ENCODE data around the gene EPB41L4B. TPM values are rescaled to one million over a fixed set of nuclear protein-coding genes. Genes with fewer than 3 reads are reported as not detected.

The EPB41L4B gene
- total and polyA plus RNA-seq, 2 experiments from 2014 or later, result 11.0 to 32.2 TPM

DNA sequence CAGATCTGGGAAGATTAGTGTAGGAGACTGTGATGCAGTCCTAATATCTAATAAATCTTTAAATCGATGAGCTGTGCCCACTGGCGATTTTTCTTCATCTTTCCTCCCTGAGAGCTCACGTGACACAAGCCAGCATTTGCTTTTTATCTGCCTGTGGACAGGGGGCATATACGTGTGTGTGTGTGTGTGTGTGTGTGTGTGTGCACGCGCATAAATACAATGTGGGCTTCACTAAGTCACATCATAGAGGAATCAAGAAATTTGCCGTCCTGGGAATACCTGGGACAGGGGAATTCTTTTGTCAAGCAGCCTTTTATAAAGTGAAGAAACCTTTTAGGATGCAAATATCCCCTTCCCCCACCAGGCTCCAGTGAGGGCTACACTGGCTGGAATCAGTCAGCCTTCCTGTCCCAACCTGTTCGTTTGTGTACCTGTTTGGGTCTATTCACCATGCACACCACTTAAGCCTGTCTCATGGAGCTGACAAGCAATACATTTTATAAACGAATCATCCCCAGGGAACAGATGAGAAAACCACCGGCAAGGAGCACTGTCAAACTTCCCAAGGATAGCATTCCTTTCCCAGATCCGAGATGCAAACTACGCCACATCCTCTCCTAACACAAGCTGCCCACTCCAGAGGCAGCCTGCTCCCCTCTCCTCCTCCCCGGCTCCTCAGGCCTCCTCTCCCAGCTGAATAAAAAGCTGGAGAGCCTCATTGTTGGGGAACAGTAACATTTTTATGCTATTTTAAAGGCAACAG lies 2.7 kb downstream of the EPB41L4B start (continued):
- TF ChIP-seq, protein P1, sequence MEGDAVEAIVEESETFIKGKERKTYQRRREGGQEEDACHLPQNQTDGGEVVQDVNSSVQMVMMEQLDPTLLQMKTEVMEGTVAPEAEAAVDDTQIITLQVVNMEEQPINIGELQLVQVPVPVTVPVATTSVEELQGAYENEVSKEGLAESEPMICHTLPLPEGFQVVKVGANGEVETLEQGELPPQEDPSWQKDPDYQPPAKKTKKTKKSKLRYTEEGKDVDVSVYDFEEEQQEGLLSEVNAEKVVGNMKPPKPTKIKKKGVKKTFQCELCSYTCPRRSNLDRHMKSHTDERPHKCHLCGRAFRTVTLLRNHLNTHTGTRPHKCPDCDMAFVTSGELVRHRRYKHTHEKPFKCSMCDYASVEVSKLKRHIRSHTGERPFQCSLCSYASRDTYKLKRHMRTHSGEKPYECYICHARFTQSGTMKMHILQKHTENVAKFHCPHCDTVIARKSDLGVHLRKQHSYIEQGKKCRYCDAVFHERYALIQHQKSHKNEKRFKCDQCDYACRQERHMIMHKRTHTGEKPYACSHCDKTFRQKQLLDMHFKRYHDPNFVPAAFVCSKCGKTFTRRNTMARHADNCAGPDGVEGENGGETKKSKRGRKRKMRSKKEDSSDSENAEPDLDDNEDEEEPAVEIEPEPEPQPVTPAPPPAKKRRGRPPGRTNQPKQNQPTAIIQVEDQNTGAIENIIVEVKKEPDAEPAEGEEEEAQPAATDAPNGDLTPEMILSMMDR (conservative IDR thresholded peaks at IDR 0.05; ENCODE audit: low read depth in 2 of 2), result no peak
- TF ChIP-seq ZNF331 (CRISPR knock-in tag; IDR thresholded peaks at IDR 0.05; ENCODE audit: low read depth) (no peak), EZH2phosphoT487 (IDR thresholded peaks at IDR 0.05; ENCODE audit: unreplicated experiment) (no peak), JUNB (IDR thresholded peaks at IDR 0.05; ENCODE audit: unreplicated experiment) (no peak), CREB1 (CRISPR knock-in tag; IDR thresholded peaks at IDR 0.05; ENCODE audit: low read depth) (no peak), STAT1 (IDR thresholded peaks at IDR 0.05; ENCODE audit: unreplicated experiment) (no peak), EZH2 (IDR thresholded peaks at IDR 0.05; ENCODE audit: low read depth, unreplicated experiment) (no peak)
- TF ChIP-seq, protein P2, sequence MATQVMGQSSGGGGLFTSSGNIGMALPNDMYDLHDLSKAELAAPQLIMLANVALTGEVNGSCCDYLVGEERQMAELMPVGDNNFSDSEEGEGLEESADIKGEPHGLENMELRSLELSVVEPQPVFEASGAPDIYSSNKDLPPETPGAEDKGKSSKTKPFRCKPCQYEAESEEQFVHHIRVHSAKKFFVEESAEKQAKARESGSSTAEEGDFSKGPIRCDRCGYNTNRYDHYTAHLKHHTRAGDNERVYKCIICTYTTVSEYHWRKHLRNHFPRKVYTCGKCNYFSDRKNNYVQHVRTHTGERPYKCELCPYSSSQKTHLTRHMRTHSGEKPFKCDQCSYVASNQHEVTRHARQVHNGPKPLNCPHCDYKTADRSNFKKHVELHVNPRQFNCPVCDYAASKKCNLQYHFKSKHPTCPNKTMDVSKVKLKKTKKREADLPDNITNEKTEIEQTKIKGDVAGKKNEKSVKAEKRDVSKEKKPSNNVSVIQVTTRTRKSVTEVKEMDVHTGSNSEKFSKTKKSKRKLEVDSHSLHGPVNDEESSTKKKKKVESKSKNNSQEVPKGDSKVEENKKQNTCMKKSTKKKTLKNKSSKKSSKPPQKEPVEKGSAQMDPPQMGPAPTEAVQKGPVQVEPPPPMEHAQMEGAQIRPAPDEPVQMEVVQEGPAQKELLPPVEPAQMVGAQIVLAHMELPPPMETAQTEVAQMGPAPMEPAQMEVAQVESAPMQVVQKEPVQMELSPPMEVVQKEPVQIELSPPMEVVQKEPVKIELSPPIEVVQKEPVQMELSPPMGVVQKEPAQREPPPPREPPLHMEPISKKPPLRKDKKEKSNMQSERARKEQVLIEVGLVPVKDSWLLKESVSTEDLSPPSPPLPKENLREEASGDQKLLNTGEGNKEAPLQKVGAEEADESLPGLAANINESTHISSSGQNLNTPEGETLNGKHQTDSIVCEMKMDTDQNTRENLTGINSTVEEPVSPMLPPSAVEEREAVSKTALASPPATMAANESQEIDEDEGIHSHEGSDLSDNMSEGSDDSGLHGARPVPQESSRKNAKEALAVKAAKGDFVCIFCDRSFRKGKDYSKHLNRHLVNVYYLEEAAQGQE (IDR thresholded peaks at IDR 0.05; ENCODE audit: unreplicated experiment), result no peak
- TF ChIP-seq, protein P3, sequence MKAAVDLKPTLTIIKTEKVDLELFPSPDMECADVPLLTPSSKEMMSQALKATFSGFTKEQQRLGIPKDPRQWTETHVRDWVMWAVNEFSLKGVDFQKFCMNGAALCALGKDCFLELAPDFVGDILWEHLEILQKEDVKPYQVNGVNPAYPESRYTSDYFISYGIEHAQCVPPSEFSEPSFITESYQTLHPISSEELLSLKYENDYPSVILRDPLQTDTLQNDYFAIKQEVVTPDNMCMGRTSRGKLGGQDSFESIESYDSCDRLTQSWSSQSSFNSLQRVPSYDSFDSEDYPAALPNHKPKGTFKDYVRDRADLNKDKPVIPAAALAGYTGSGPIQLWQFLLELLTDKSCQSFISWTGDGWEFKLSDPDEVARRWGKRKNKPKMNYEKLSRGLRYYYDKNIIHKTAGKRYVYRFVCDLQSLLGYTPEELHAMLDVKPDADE (IDR thresholded peaks at IDR 0.05), result no peak

DNA sequence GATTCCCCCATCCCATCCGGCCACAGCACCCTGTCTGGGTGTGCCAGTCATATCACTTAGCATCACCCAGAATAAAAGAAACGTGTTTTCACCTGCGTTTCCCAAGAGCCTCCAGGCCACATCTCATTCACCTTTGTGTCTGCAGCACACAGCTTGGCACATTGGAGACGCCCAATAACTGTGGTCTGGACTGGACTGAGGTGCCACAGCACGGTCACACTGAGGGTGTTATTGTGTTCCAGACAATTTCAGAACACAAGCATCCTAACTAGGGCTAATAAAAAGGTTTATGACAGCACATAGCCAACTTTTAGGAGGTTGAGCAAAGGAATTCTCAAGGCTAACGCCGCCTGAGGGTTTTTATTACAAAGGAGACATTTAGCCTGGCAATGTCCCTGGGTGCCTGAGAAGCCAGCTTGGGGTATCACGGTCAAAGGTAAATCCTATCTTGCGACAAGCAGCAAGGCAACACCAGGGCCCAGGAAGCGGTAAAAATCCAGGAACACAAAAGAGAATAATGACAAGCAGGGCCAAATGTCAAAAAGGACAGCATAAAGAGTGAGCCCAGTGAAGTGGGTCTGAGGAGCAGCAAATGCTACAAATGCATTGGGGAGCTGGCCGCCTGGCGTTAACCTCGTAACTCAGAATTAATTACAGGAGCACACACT lies 3.4 kb downstream of the EPB41L4B start:
- peak overlapping the region; percentile 78 for H3K4me3 Mint-ChIP-seq
- no peak for TF ChIP-seq NANOG (IDR thresholded peaks at IDR 0.05; ENCODE audit: borderline replicate concordance)
- TF ChIP-seq, protein P3 (IDR thresholded peaks at IDR 0.05), result no peak
- TF ChIP-seq, protein P1 (conservative IDR thresholded peaks at IDR 0.05; ENCODE audit: low read depth in 2 of 2), result no peak
- TF ChIP-seq POLR2AphosphoS5 (IDR thresholded peaks at IDR 0.05; ENCODE audit: low read depth), result no peak
- TF ChIP-seq EZH2phosphoT487 (IDR thresholded peaks at IDR 0.05; ENCODE audit: unreplicated experiment), result no peak
- no peak for TF ChIP-seq ZNF331 (CRISPR knock-in tag; IDR thresholded peaks at IDR 0.05; ENCODE audit: low read depth)
- no peak for TF ChIP-seq ZNF114 (CRISPR knock-in tag; IDR thresholded peaks at IDR 0.05)

More for the DNA sequence above, 3.4 kb downstream of the EPB41L4B start:
- Mint-ChIP-seq H3K27me3 (ENCODE audit: insufficient read depth, low read depth, poor library complexity) (peaks cover 24% of the 10 kb centered on the region), H3K36me3 (ENCODE audit: low read depth) (no peaks in the 10 kb centered on the region; the same call in 2 of the 3 replicates), H3K4me1 (peaks cover 68% of the 10 kb centered on the region), H3K9me3 (no peaks in the 10 kb centered on the region), H3K27ac (peak overlapping the region; percentile 96)
- Histone ChIP-seq H3K4me1 (ENCODE audit: insufficient read depth) (peaks cover 63% of the 10 kb centered on the region), H3K4me3 (peak overlapping the region; percentile 97), H3F3A (replicated peaks; ENCODE audit: low read depth) (peaks cover 10% of the 10 kb centered on the region), H3K27me3 (ENCODE audit: insufficient read depth) (peaks cover 5% of the 10 kb centered on the region; the same call in 1 of the 2 replicates), H3K27ac (ENCODE audit: low read depth) (peak overlapping the region; percentile 99), H3K4me2 (peak overlapping the region; percentile 99), H3K9me2 (ENCODE audit: insufficient read depth) (no peaks in the 10 kb centered on the region), H4K20me1 (replicated peaks; ENCODE audit: insufficient read depth) (peaks cover 6% of the 10 kb centered on the region; the same call in 1 of the 2 replicates), H3K36me3 (ENCODE audit: insufficient read depth) (no peaks in the 10 kb centered on the region), H3K79me2 (replicated peaks; ENCODE audit: insufficient read depth) (peaks cover 67% of the 10 kb centered on the region), H2AFZ (no peak overlapping the region)
- ATAC-seq (no peak), DNase-seq (ENCODE audit: low spot score) (peak; percentile 56)
